CMK (cell line): ENCODE measurements around the gene FBXW7.

Experiments
- DNase-seq: peaks from one replicate; pipeline ENCODE4 v3.0.0-alpha.2; 2010; ENCODE audit warnings: low read depth

Gene FBXW7

GRCh38 chr4:152471251-152471792, 64.6 kb downstream of the FBXW7 start:
- no peak for DNase-seq

- DNase-seq, result no peak
These were observed 67.5 kb downstream of the FBXW7 start for GRCh38 chr4:152468408-152468807.

GRCh38 chr4:152467101-152467500, 68.8 kb downstream of the FBXW7 start:
- no peak for DNase-seq

- no peak for DNase-seq
These were observed 71.7 kb downstream of the FBXW7 start for GRCh38 chr4:152464030-152464823.

- DNase-seq, result no peak
These were observed 72.3 kb downstream of the FBXW7 start for GRCh38 chr4:152463562-152463961.

- no peak for DNase-seq
These were observed 73.2 kb downstream of the FBXW7 start for GRCh38 chr4:152462695-152463094.

- DNase-seq, result no peak
These were observed 73.8 kb downstream of the FBXW7 start for GRCh38 chr4:152462047-152462446.

- DNase-seq, result peak; percentile 8
These were observed 75.4 kb downstream of the FBXW7 start for GRCh38 chr4:152460488-152460887.

- no peak for DNase-seq
These were observed 76.6 kb downstream of the FBXW7 start for GRCh38 chr4:152459326-152459725.

- DNase-seq, result no peak
These were observed 77.0 kb downstream of the FBXW7 start for GRCh38 chr4:152458801-152459302.

- DNase-seq, result no peak
These were observed 79.3 kb downstream of the FBXW7 start for GRCh38 chr4:152456609-152457008.

GRCh38 chr4:152455311-152455710, 80.6 kb downstream of the FBXW7 start:
- DNase-seq, result no peak

GRCh38 chr4:152454398-152455011, 81.4 kb downstream of the FBXW7 start:
- DNase-seq, result no peak

- DNase-seq, result no peak
These were observed 84.4 kb downstream of the FBXW7 start for GRCh38 chr4:152451496-152451895.

GRCh38 chr4:152448854-152449253, 87.0 kb downstream of the FBXW7 start:
- DNase-seq, result no peak

GRCh38 chr4:152448038-152448707, 87.7 kb downstream of the FBXW7 start:
- no peak for DNase-seq

- DNase-seq, result no peak
These were observed 92.0 kb downstream of the FBXW7 start for GRCh38 chr4:152443859-152444258.

- DNase-seq, result no peak
These were observed 98.3 kb downstream of the FBXW7 start for GRCh38 chr4:152437561-152437960.

GRCh38 chr4:152436384-152436783, 99.5 kb downstream of the FBXW7 start:
- DNase-seq, result no peak

- DNase-seq, result no peak
These were observed 101.9 kb downstream of the FBXW7 start for GRCh38 chr4:152434011-152434410.

- no peak for DNase-seq
These were observed 104.1 kb downstream of the FBXW7 start for GRCh38 chr4:152431784-152432183.

- no peak for DNase-seq
These were observed 104.6 kb downstream of the FBXW7 start for GRCh38 chr4:152431291-152431690.

GRCh38 chr4:152430507-152430906, 105.4 kb downstream of the FBXW7 start:
- no peak for DNase-seq
